ENCODE measurements around the gene BSDC1. TPM values are rescaled to one million over a fixed set of nuclear protein-coding genes. Genes with fewer than 3 reads are reported as not detected.
A peak's percentile ranks its signal among the peaks of the same experiment; 100 is the strongest.

The BSDC1 gene
- total RNA-seq, 1 donor from 2014 or later = 63.2 TPM

DNA sequence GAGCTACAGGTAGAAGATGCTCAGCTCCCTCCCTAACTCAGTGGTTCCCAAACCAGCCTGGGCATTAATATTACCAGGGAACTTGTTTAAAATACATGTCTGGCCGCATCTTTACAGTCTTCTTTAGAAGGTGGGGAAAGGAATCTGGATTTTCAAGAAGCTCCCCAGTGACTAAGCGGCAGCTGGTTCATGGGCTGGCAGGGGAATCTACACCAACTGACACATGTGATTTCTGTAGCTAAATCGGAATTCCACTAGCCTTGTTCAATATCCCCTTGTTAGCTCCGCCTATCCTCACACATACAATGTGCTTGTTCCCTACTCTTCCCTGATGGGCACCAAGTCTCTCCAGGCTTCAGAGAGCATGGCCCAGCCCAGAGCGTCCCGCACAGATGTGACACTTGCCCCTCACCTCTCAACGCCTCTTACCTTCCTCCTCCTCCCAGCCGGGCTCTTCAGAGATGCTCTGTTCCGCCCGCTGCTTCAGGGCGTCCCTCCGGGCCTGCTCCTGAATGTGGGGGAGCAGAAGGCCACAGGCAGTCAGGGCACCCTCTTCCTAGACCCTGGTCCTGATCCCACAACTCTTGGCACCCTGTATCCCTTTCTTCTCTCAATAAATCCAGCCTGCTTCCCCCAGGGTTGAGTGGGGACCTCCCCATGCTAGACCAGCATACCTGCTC, 16.6 kb downstream of the BSDC1 start:
- no peak for TF ChIP-seq CTCF (IDR thresholded peaks at IDR 0.05)
- intact Hi-C loops (cut with DNase I) = no loop called here
- no peak overlapping the region for H3K4me3 ChIP-seq
- no peaks in the 10 kb centered on the region for H3K4me1 ChIP-seq
- ATAC-seq (no peak), DNase-seq (no peak)
- H3K9me3 ChIP-seq = no peaks in the 10 kb centered on the region
- H3K27ac ChIP-seq = no peak overlapping the region
- H3K27me3 ChIP-seq (ENCODE audit: low read depth) = no peaks in the 10 kb centered on the region
- peaks cover 100% of the 10 kb centered on the region for H3K36me3 ChIP-seq

DNA sequence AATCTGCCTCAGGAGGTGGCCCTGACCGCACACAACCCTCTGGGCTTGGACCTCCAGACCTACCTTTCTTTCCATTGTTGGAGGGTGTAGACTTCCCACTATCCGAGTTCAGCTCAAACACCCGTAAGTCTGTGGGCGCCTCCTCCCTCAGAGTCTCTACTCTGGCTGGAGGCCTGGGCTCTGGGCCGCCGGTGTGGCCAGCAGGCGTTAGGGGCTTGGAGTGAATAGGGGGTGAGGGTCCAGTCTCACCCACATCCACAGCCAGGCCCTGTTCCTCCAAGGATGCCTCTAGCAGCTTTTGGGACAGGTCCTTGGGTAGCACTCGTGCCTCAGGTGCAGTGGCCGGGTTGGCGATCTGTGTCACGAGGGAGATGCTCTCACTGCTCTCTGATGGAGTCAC, 18.0 kb downstream of the BSDC1 start:
- H3K4me1 ChIP-seq = no peaks in the 10 kb centered on the region
- DNase-seq = no peak
- TF ChIP-seq CTCF (IDR thresholded peaks at IDR 0.05) = no peak
- peaks cover 99% of the 10 kb centered on the region for H3K36me3 ChIP-seq
- no peaks in the 10 kb centered on the region for H3K27me3 ChIP-seq (ENCODE audit: low read depth)
- intact Hi-C loops (cut with DNase I) = no loop called here
- ATAC-seq = no peak
- no peak overlapping the region for H3K4me3 ChIP-seq
- H3K9me3 ChIP-seq = no peaks in the 10 kb centered on the region
- H3K27ac ChIP-seq = no peak overlapping the region

DNA sequence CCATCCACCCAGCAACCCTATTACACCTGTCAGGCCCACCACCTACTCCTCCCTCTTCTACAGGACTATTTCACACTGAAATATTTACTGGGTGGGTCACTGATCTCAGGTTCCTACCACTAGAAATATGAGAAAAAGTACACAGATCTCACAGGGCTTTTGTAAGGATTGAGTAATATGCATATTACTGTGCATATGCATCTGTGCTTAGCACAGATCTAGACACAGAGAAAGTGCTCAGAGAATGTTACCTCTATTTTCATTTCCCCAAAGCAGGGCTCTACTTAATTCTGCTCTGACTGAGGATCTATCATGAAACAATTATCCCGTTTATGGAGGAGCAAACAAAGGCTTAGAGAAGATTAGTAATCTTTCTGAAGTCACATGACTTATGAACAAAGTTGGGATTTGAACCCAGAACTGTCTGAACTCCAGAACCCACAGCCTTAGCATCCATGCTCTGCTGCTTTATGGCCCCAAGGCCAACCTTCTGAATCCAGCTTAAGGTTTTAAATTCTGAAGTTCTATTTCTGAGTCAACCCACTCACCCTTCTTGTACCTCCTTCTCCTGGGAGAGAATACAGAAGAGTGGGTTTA, 20.1 kb downstream of the BSDC1 start:
- no peak overlapping the region for H3K4me3 ChIP-seq
- no peak overlapping the region for H3K27ac ChIP-seq
- DNase-seq (no peak), ATAC-seq (no peak)
- no peaks in the 10 kb centered on the region for H3K4me1 ChIP-seq
- no peaks in the 10 kb centered on the region for H3K27me3 ChIP-seq (ENCODE audit: low read depth)
- H3K36me3 ChIP-seq = peaks cover 99% of the 10 kb centered on the region
- no peak for TF ChIP-seq CTCF (IDR thresholded peaks at IDR 0.05)
- no peaks in the 10 kb centered on the region for H3K9me3 ChIP-seq
- intact Hi-C loops (cut with DNase I) = no loop called here

DNA sequence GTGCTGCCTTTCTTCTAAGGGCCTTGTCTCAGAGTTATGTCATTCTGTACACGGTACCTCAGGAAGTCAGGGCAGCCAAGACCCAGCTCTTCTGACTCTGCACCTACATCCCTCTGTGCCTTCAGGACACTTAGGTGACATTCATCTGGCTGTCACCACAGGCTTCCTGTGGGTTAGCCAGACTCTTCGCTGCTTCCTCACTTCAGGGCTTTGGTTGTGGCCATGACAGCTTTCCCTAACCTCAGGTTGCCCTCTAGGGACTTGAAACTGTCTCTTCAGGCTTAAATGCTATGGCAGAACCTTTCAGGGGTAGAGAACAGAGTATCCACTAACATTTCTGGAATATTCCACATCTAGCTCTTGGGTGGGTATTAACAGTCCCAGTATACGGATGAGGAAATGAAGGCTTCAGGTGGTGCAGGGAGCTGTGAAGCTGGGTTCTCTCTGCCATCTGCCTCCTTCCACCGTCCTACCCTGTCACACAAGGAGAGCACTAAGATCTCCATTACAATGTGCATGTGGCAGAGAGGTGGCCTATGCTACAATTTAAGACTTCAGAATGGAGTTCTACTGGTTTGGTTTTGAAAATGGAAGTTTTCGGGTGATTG, 22.0 kb downstream of the BSDC1 start:
- Histone ChIP-seq H3K9me3 (no peaks in the 10 kb centered on the region), H3K27me3 (ENCODE audit: low read depth) (no peaks in the 10 kb centered on the region), H3K36me3 (peaks cover 99% of the 10 kb centered on the region), H3K27ac (no peak overlapping the region), H3K4me1 (no peaks in the 10 kb centered on the region), H3K4me3 (no peak overlapping the region)
- DNase-seq (no peak), ATAC-seq (peak in 1 of 2 donors; percentile 39)
- TF ChIP-seq CTCF (IDR thresholded peaks at IDR 0.05) = no peak
- intact Hi-C loops (cut with DNase I) = no loop called here

GRCh38 chr1:32367912-32368635, 26.2 kb downstream of the BSDC1 start:
- no peak for TF ChIP-seq CTCF (IDR thresholded peaks at IDR 0.05)
- H3K36me3 ChIP-seq = peaks cover 91% of the 10 kb centered on the region
- DNase-seq (no peak), ATAC-seq (no peak)
- no peaks in the 10 kb centered on the region for H3K27me3 ChIP-seq (ENCODE audit: low read depth)
- no peak overlapping the region for H3K4me3 ChIP-seq
- intact Hi-C loops (cut with DNase I) = no loop called here
- no peaks in the 10 kb centered on the region for H3K9me3 ChIP-seq
- no peaks in the 10 kb centered on the region for H3K4me1 ChIP-seq
- no peak overlapping the region for H3K27ac ChIP-seq
